Measurements from ENCODE around the gene GFY. TPM values are rescaled to one million over a fixed set of nuclear protein-coding genes. Genes with fewer than 3 reads are reported as not detected.

Gene GFY
- total RNA-seq, 2 donors from 2014 or later: not detected

DNA sequence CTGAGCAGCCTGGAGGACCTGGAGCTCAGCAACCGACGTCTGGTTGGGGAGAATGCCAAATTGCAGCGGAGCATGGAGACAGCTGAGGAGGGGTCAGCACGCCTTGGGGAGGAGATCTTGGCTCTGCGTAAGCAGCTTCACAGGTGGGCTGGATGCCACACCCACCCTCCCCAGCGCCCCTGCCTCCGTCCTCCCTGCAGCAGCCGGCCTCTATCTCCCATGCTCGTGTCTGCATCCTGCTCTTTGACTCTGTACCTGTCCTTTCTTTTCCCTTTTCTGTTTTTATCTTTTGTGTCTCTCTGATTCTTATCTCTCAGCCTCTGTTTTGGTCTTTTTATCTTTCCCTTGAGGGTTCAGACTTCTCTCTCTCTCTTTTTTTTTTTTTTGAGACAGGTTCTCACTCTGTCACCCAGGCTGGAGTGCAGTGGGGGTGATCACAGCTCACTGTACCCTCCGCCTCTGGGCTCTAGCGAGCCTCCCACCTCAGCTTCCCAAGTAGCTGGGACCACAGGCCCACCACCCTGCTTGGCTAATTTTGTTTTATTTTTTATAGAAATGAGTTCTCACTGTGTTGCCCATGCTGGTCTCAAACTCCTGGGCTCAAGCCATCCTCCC, 27.1 kb upstream of the GFY start:
- H3K27me3 Mint-ChIP-seq: no peaks in the 10 kb centered on the region

DNA sequence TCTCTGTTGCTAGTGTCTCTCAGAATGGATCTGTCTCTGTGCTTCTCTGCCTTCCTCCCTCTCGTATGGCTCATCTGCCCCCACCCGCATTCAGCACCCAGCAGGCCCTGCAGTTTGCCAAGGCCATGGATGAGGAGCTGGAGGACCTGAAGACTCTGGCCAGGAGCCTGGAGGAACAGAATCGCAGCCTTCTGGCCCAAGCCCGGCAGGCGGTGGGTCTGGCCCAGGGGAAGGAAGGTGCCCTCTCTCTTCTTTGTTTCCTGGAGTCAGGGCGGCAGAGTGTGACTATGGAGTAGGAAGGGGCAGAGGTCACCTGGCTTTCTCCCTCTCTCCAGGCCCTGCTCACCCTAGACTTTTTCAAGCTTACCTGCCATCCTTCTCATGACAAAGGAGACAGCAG, 26.3 kb upstream of the GFY start:
- Mint-ChIP-seq H3K4me3 (no peak overlapping the region), H3K27me3 (no peaks in the 10 kb centered on the region), H3K36me3 (ENCODE audit: low read depth) (no peaks in the 10 kb centered on the region), H3K27ac (peak overlapping the region; percentile 2), H3K9me3 (no peaks in the 10 kb centered on the region), H3K4me1 (peaks cover 13% of the 10 kb centered on the region)
- no peak for ATAC-seq (replicated peaks)

More for the DNA sequence above, 27.1 kb upstream of the GFY start:
- no peak overlapping the region for H3K4me3 Mint-ChIP-seq
- ATAC-seq (replicated peaks): no peak
- H3K27ac Mint-ChIP-seq: peak overlapping the region; percentile 2
- no peaks in the 10 kb centered on the region for H3K9me3 Mint-ChIP-seq
- H3K4me1 Mint-ChIP-seq: peaks cover 13% of the 10 kb centered on the region
- no peaks in the 10 kb centered on the region for H3K36me3 Mint-ChIP-seq (ENCODE audit: low read depth)

DNA sequence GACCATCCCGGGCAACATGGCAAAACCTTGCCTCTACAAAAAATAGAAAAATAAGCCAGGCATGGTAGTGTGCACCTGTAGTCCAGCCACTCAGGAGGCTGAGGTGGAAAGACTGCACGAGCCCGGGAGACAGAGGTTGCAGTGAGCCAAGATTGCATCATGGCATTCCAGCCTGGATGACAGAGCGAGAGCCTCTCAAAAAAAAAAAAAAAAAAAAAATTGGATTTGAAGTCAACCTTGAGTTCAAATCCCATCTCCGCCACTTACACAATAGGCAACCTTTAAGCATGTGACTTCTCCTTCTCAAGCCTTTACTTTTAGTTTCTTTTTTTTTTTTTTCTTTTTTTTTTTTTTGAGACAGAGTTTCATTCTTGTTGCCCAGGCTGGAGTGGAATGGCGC, 25.2 kb upstream of the GFY start:
- Mint-ChIP-seq H3K27me3 (no peaks in the 10 kb centered on the region), H3K4me3 (no peak overlapping the region), H3K36me3 (ENCODE audit: low read depth) (no peaks in the 10 kb centered on the region), H3K9me3 (no peaks in the 10 kb centered on the region), H3K27ac (no peak overlapping the region), H3K4me1 (peaks cover 13% of the 10 kb centered on the region)
- ATAC-seq (replicated peaks): no peak

DNA sequence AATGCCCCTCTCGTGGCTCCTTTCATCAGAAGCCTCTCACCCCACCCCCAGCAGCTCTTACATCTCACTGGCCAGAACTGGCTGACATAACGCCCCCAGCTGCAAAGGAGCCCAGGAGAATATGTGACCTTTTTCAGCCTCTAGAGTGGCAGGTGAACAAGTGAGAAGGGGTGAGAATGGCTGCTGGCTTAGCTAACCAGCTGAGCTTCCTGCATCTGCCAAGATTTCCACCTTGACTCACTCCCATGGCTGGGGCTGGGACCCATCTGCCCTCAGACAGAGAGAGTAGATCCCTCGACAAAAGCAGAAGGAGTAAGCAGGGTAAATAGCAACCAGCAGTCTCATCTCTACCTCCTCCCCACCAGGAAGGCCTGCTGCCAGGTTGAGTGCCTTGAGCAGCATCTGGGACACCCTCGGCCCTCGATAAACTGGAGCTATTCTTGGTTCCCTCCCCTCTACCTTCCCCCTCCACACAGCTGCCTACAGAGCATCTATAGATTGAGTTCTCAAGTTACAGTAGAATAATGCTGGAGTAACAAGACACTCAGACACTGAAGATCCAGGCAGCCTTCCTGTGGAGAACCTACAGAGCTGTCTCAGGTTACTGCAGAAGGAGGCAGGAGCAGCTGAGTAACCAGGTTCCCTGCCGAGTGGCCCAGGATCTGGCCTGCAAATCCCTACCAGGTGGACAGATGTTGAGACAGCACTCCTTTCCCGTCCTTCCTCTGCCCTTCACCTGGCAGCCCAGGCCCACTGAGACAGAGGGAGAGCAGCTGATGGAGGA, 21.6 kb upstream of the GFY start:
- peaks cover 17% of the 10 kb centered on the region for H3K4me1 Mint-ChIP-seq
- no peaks in the 10 kb centered on the region for H3K27me3 Mint-ChIP-seq
- H3K4me3 Mint-ChIP-seq: no peak overlapping the region
- ATAC-seq (replicated peaks): no peak
- no peak overlapping the region for H3K27ac Mint-ChIP-seq
- no peaks in the 10 kb centered on the region for H3K36me3 Mint-ChIP-seq (ENCODE audit: low read depth)
- H3K9me3 Mint-ChIP-seq: no peaks in the 10 kb centered on the region

DNA sequence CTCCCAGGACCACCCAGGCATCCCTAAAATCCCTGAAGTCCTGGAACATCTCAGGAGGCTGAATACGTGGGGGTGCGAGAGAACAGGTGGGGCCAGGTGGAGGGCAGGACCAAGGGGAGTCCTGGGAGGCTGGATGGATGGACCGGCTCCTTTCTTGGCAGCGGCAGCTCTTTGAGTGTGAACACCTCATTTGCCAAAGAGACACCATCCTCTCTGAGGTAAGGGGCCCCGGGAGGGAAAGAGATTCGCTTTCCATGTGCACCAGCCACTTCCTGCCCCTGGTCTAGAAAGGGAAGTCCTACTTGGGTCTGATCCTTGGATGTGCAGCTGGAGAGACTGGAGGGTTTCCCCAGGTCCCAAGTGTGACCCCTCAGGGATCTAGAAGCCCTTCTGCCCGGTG, 18.1 kb upstream of the GFY start:
- H3K4me3 Mint-ChIP-seq: no peak overlapping the region
- no peak for ATAC-seq (replicated peaks)
- no peaks in the 10 kb centered on the region for H3K9me3 Mint-ChIP-seq
- H3K4me1 Mint-ChIP-seq: peaks cover 33% of the 10 kb centered on the region
- H3K27me3 Mint-ChIP-seq: no peaks in the 10 kb centered on the region
- H3K36me3 Mint-ChIP-seq (ENCODE audit: low read depth): no peaks in the 10 kb centered on the region
- H3K27ac Mint-ChIP-seq: no peak overlapping the region

DNA sequence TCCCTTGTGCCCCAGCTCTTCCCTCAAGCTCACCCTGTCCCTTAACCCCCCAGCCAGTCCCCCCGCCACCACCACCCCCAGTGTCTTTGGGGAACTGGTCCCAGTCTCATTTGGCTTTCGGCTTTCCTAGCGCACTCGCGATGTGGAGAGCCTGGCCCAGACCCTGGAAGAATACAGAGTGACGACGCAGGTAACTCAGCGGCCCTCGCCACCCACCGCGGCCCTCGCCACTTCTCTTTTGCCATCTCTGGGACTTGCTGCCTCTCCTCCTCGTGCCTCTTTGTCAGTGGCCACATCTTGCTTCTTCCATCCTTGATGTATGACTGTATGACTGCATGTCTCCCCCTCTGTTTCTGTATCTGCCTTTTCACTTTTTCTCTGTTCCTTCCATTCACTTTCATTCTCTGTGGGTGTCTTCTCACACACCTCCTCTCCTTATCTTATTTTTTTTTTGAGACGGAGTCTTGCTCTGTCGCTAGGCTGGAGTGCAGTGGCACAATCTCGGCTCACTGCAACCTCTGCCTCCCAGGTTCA, 17.6 kb upstream of the GFY start:
- peak; percentile 40 for ATAC-seq (replicated peaks)
- no peaks in the 10 kb centered on the region for H3K36me3 Mint-ChIP-seq (ENCODE audit: low read depth)
- H3K27me3 Mint-ChIP-seq: no peaks in the 10 kb centered on the region
- H3K4me3 Mint-ChIP-seq: peak overlapping the region; percentile 74
- peak overlapping the region; percentile 89 for H3K27ac Mint-ChIP-seq
- no peaks in the 10 kb centered on the region for H3K9me3 Mint-ChIP-seq
- peaks cover 33% of the 10 kb centered on the region for H3K4me1 Mint-ChIP-seq

DNA sequence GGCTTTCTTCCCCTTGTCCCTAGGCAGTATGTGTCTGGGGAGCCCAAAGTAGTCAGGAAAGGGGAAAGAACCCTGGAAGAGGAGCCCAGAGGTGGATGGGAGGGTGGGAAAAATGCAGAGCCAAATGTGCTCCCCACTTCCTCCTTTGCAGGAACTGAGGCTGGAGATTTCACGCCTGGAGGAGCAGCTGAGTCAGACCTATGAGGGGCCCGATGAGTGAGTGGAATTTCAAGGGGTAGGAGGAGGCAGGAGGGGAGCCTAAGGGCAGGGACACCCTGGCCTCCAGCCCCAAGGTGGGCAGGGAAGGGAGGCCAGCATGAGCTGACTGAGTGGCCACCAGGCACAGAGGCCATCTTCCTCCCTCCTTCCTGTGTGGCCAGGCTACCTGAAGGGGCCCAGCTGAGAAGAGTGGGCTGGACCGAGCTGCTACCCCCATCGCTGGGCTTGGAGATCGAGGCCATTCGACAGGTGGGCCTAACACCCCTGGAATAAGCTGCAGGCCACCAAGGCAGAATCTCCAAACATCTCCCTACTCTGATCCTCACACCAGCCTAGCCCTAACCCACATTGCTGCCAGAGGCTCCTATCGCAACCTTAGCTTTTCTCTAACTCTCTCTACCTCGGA, 16.3 kb upstream of the GFY start:
- H3K4me1 Mint-ChIP-seq: peaks cover 33% of the 10 kb centered on the region
- peak overlapping the region; percentile 74 for H3K4me3 Mint-ChIP-seq
- ATAC-seq (replicated peaks): peak; percentile 25

DNA sequence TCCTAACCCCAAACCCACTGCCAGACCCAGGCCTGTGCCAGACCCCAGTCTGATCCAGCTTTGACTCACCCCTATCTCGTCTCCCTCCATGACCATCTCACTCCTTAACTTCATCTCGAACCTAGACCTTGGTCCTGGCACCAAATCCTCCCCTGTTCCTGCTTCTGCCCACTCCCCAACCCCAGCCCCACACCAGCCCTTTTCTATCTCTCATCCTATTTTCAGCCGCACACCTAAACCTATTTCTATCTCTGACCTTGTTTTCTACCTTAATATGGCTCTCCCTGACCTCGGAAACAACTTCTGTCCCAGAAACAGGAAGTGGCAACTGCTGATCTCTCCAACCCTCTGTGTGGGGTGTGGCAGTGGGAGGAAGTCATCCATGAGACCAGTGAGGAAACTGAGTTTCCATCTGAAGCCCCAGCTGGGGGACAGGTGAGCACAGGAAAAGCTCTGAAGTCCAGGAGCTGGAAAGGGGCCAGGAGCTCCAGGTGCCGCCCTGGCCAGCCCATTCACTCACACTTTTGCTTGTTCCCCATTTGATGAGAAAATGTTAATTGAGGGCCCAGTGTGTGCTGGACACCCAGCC, 15.7 kb upstream of the GFY start:
- Mint-ChIP-seq H3K27me3 (no peaks in the 10 kb centered on the region), H3K27ac (peak overlapping the region; percentile 89), H3K9me3 (no peaks in the 10 kb centered on the region), H3K36me3 (ENCODE audit: low read depth) (no peaks in the 10 kb centered on the region), H3K4me3 (peak overlapping the region; percentile 74), H3K4me1 (peaks cover 33% of the 10 kb centered on the region)
- ATAC-seq (replicated peaks): peak; percentile 79

More for the DNA sequence above, 16.3 kb upstream of the GFY start:
- H3K9me3 Mint-ChIP-seq: no peaks in the 10 kb centered on the region
- peak overlapping the region; percentile 89 for H3K27ac Mint-ChIP-seq
- no peaks in the 10 kb centered on the region for H3K36me3 Mint-ChIP-seq (ENCODE audit: low read depth)
- H3K27me3 Mint-ChIP-seq: no peaks in the 10 kb centered on the region

DNA sequence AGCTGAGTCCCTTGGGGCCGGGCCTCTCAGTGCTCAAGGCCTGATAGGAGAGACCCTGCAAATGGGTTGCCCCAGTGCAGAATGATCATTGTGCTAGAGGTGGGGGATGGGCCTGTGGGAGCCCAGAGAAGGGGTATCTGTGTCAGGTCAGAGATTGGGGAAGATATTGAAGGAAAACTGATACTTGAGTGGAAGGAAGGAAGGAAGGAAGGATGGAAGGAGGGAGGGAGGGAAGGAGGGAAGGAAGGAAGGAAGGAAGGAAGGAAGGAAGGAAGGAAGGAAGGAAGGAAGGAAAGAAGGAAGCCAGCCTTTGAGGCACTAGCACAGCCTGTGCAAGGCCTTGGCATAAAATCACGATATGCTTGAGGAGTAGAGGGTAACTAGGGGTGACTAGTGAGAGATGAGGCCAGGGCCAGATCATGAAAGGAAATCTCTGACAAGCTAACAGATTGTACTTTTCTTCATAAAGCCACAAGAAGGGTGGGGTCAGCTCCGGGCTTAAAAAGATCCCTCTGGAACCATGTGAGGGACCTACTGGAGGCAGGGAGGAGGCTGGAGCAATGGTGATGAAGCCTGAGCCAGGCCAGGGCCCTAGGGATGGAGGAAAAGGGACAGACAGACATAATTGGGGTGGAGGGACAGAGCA, 13.4 kb upstream of the GFY start:
- Mint-ChIP-seq H3K36me3 (ENCODE audit: low read depth) (no peaks in the 10 kb centered on the region), H3K4me3 (peak overlapping the region; percentile 6), H3K27me3 (no peaks in the 10 kb centered on the region), H3K9me3 (no peaks in the 10 kb centered on the region), H3K27ac (peak overlapping the region; percentile 81), H3K4me1 (peaks cover 33% of the 10 kb centered on the region)
- no peak for ATAC-seq (replicated peaks)

DNA sequence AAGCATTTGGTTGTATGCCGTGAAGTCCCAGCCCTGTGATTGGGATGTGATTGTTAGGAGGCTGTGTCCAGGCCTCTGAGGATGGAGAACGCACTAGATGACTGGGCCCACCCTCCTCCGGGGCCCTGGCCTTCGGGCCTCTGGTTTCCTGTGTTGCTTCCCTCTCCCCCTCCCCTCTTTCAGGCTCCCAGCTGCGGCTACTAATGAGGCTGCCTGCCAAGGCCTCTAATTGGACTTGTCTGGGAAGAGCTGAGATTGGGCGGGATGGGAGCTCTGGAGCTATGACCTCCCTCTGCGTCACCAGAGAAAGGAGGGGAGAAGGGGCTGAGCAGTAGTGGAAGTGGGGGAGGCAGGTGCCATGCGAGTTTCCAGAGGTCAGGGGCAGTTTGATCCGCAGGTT, 11.8 kb upstream of the GFY start:
- no peak for ATAC-seq (replicated peaks)
- Mint-ChIP-seq H3K9me3 (no peaks in the 10 kb centered on the region), H3K36me3 (ENCODE audit: low read depth) (no peaks in the 10 kb centered on the region), H3K4me3 (no peak overlapping the region), H3K27me3 (peaks cover 8% of the 10 kb centered on the region), H3K27ac (no peak overlapping the region), H3K4me1 (peaks cover 23% of the 10 kb centered on the region)

DNA sequence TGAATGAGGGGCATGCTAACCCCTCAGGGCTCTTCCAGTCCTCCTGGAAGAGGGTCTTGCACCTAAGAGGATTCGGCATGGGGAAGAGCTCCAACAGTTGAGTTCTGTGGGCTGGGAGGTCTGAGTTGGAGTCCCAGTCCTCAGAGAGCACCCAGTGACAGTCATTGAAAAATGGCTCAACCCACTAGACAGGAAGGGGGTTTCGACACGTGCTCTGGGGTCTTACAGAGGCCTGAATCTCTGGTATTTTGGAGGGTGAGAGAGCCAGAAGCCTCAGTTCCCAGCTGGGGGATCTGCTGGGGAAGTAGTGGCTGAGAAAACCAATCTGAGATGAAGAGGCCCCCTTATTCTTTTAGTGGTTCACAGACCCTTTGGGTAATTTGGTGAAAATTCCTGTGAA, 10.9 kb upstream of the GFY start:
- Mint-ChIP-seq H3K27ac (no peak overlapping the region), H3K4me3 (no peak overlapping the region), H3K27me3 (peaks cover 9% of the 10 kb centered on the region), H3K9me3 (no peaks in the 10 kb centered on the region), H3K4me1 (peaks cover 13% of the 10 kb centered on the region), H3K36me3 (ENCODE audit: low read depth) (no peaks in the 10 kb centered on the region)
- no peak for ATAC-seq (replicated peaks)

DNA sequence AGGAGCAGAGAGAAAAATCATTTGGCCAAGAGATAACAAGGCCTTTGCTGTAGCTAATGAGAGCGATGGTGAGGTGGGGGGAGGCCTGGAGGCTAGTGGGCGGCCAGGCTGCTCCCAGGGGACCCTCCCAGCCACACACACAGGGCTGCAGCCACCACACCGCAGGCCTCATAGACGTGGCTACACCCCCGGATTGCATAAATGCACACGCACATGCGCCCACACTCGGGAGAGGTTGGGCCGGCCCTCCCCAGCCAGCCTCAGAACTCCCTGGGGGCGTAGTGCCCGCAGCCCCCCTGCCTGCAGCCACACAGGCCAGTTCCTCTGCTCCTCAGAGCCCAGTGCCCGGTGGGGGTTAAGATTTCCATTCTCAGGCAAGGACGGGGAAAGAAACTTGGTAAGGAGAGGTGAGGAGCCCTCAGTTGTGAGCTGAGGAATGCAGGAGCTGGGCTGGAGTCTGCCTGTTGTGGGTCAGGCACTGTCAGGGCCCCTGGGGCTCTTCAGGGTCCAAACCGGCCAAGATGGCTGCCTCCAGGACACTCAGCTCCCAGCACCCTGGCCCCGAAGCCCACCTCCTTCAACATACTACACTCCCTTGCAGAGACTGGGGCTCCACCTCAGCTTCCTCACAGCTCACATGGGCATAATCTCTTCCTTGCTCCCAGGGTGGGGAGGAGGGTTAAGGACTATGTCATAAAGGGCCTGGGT, 9.9 kb upstream of the GFY start:
- Mint-ChIP-seq H3K4me1 (peaks cover 14% of the 10 kb centered on the region), H3K9me3 (no peaks in the 10 kb centered on the region), H3K4me3 (no peak overlapping the region), H3K27me3 (peaks cover 19% of the 10 kb centered on the region), H3K36me3 (ENCODE audit: low read depth) (no peaks in the 10 kb centered on the region), H3K27ac (no peak overlapping the region)
- ATAC-seq (replicated peaks): no peak

DNA sequence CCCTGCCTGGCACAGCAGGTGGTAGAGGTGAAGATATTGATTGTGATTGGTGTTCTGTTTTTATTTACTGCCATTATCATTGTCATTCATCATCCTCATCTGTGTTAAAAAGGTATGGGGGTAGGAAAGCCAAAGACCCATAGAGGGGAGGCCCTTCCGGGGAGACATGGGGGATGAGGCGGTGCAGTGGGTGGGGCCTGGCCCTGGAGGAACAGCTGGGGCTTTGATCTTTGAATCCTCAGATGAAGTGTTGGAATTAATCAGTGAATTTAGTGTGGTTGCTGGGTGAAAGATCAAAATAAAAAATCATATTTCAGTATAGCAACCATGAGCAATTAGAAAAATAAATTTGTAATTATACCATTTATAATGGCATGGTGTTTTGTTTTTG, 9.4 kb upstream of the GFY start:
- peaks cover 14% of the 10 kb centered on the region for H3K4me1 Mint-ChIP-seq

DNA sequence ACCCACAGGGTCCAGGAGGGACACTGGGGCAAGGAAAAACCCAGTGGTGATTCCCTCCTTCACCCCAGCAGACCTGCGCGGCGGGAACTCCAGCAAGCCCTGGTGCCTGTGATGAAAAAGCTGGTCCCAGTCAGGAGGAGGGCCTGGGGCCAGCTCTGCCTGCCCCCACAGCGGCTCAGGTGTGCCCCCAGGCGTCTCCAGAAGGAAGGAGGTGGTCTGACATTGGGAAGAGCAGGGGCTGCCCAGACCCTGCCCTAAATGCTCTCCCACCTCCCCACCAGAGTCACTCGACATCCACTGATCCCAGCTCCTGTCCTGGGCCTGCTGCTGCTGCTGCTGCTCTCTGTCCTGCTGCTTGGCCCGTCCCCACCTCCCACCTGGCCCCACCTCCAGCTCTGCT, 8.1 kb upstream of the GFY start:
- ATAC-seq (replicated peaks): no peak
- Mint-ChIP-seq H3K27ac (no peak overlapping the region), H3K36me3 (ENCODE audit: low read depth) (no peaks in the 10 kb centered on the region), H3K27me3 (peaks cover 37% of the 10 kb centered on the region), H3K4me3 (no peak overlapping the region), H3K9me3 (no peaks in the 10 kb centered on the region), H3K4me1 (peaks cover 14% of the 10 kb centered on the region)

More for the DNA sequence above, 9.4 kb upstream of the GFY start:
- Mint-ChIP-seq H3K4me3 (no peak overlapping the region), H3K27me3 (peaks cover 25% of the 10 kb centered on the region), H3K27ac (no peak overlapping the region), H3K36me3 (ENCODE audit: low read depth) (no peaks in the 10 kb centered on the region), H3K9me3 (no peaks in the 10 kb centered on the region)
- ATAC-seq (replicated peaks): no peak
